DND-41 (cell line): Measurements from ENCODE around the gene KLHL12.

Experiments
- ATAC-seq: fragments of 200-7000 bp; cut with Tn5 transposase; 3 replicates; pipeline ENCODE4 v1.9.1; 2021; ENCODE audit warnings: low read depth; ENCODE audit not compliant: insufficient read depth
- DNase-seq: peaks from one replicate; pipeline ENCODE4 v3.0.0-alpha.2; 2020
- H2AFZ ChIP-seq: 2 replicates; pipeline ENCODE4 v1.6.0; 2012; ENCODE audit warnings: low read depth, low read length
- H3K27ac ChIP-seq: 2 replicates; pipeline ENCODE4 v1.5.1; 2012; ENCODE audit warnings: low read length, inconsistent platforms
- H3K27me3 ChIP-seq: fragments of 200-600 bp; sonication (generic); 2 replicates; pipeline ENCODE4 v1.6.0; 2012; ENCODE audit warnings: low read length, mild to moderate bottlenecking, inconsistent platforms; ENCODE audit not compliant: insufficient read depth, poor library complexity
- H3K36me3 ChIP-seq: 2 replicates; pipeline ENCODE4 v1.5.1; 2012; ENCODE audit warnings: low read length, inconsistent platforms; ENCODE audit not compliant: insufficient read depth
- H3K4me1 ChIP-seq: 2 replicates; pipeline ENCODE4 v1.5.1; 2012; ENCODE audit warnings: mild to moderate bottlenecking, low read length; ENCODE audit not compliant: insufficient read depth
- H3K4me2 ChIP-seq: 2 replicates; pipeline ENCODE4 v1.6.0; 2012; ENCODE audit warnings: mild to moderate bottlenecking, moderate library complexity, low read length, inconsistent platforms; ENCODE audit not compliant: insufficient read depth
- H3K4me3 ChIP-seq, 2 experiments: fragments of 200-600 bp in 1 of 2; shearing (Covaris generic) in 1 of 2; 2 replicates each; pipeline ENCODE4 v1.5.1; 2012 to 2016; ENCODE audit warnings: inconsistent platforms in 2 of 2, low read length in 2 of 2, mild to moderate bottlenecking in 2 of 2, low read depth in 1 of 2, moderate library complexity in 1 of 2
- H3K79me2 ChIP-seq: 2 replicates; pipeline ENCODE4 v1.6.0; 2012; ENCODE audit warnings: low read length, inconsistent platforms; ENCODE audit not compliant: insufficient read depth
- H3K9ac ChIP-seq: 2 replicates; pipeline ENCODE4 v1.6.0; 2012; ENCODE audit warnings: low read depth, mild to moderate bottlenecking, inconsistent platforms, low read length, moderate library complexity
- H3K9me3 ChIP-seq: 2 replicates; pipeline ENCODE4 v1.5.1; 2012; ENCODE audit warnings: low read length, moderate library complexity, mild to moderate bottlenecking, inconsistent platforms; ENCODE audit not compliant: insufficient read depth, severe bottlenecking
- H4K20me1 ChIP-seq: 2 replicates; pipeline ENCODE4 v1.6.0; 2012; ENCODE audit warnings: low read length; ENCODE audit not compliant: insufficient read depth
- EZH2 ChIP-seq: IDR thresholded peaks from 3 replicates; pipeline ENCODE4 v1.6.1; 2012; ENCODE audit warnings: borderline replicate concordance, low read depth, mild to moderate bottlenecking, moderate library complexity, low read length, inconsistent platforms; ENCODE audit not compliant: severe bottlenecking
- TF ChIP-seq, protein P1 (sequence below): IDR thresholded peaks from 2 replicates; pipeline ENCODE4 v1.5.1; 2012; ENCODE audit warnings: borderline replicate concordance, low read length, moderate library complexity, mild to moderate bottlenecking; ENCODE audit not compliant: poor library complexity, severe bottlenecking; ENCODE audit errors: extremely low read depth

Gene KLHL12

DNA sequence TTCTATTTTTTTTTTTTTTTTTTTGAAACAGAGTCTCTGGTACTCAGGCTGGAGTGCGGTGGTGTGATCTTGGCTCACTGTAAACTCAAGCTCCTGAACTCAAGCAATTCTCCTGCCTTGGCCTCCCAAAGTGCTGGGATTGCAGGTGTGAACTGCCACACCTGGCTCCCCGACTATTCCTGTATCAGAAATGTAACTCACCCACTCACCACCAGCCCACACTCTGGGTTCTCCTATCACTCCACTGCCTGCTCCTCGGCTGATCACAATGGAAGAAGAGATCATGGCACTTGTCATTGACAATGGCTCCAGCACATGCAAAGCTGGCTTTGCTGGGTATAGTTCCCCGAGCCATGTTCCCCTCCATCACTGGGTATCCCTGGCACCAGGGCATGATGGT, 54.0 kb downstream of the KLHL12 start:
- Histone ChIP-seq H3K4me1 (no peaks in the 10 kb centered on the region), H4K20me1 (no peaks in the 10 kb centered on the region), H3K9me3 (no peaks in the 10 kb centered on the region), H3K27me3 (no peaks in the 10 kb centered on the region), H3K79me2 (no peaks in the 10 kb centered on the region), H2AFZ (no peak overlapping the region), H3K36me3 (peaks cover 3% of the 10 kb centered on the region; the same call in 1 of the 2 replicates), H3K4me2 (no peak overlapping the region), H3K27ac (no peak overlapping the region), H3K9ac (no peak overlapping the region), H3K4me3 (no peak overlapping the region)
- no peak for ATAC-seq
- TF ChIP-seq EZH2: no peak
- TF ChIP-seq, protein P1, sequence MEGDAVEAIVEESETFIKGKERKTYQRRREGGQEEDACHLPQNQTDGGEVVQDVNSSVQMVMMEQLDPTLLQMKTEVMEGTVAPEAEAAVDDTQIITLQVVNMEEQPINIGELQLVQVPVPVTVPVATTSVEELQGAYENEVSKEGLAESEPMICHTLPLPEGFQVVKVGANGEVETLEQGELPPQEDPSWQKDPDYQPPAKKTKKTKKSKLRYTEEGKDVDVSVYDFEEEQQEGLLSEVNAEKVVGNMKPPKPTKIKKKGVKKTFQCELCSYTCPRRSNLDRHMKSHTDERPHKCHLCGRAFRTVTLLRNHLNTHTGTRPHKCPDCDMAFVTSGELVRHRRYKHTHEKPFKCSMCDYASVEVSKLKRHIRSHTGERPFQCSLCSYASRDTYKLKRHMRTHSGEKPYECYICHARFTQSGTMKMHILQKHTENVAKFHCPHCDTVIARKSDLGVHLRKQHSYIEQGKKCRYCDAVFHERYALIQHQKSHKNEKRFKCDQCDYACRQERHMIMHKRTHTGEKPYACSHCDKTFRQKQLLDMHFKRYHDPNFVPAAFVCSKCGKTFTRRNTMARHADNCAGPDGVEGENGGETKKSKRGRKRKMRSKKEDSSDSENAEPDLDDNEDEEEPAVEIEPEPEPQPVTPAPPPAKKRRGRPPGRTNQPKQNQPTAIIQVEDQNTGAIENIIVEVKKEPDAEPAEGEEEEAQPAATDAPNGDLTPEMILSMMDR: no peak
- no peak for DNase-seq

DNA sequence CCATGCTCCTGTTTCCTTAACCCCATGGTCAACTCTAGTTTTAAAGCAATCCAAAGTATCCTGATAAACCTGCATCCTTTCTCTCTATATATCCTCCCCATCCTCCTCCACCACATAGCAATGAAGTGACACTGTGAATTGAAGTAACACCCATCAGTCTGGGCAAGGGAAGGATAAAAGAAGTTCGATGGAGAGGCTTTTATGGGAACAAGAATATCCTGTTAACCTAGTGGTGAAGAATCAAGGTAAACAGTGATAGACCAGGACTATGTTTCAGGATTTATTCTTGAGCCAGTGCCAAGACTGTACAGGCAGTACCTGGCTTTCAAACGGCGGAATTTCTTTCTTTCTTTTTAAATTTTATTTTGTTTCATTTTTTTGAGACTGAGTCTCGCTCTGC, 55.7 kb downstream of the KLHL12 start:
- no peak overlapping the region for H3K9ac ChIP-seq
- no peaks in the 10 kb centered on the region for H3K79me2 ChIP-seq
- no peaks in the 10 kb centered on the region for H3K4me1 ChIP-seq
- no peak overlapping the region for H3K4me2 ChIP-seq
- no peaks in the 10 kb centered on the region for H3K9me3 ChIP-seq
- no peak for ATAC-seq
- no peak overlapping the region for H2AFZ ChIP-seq
- no peaks in the 10 kb centered on the region for H3K36me3 ChIP-seq
- H4K20me1 ChIP-seq: no peaks in the 10 kb centered on the region
- H3K27ac ChIP-seq: no peak overlapping the region
- H3K27me3 ChIP-seq: no peaks in the 10 kb centered on the region
- DNase-seq: no peak
- no peak for TF ChIP-seq EZH2
- TF ChIP-seq, protein P1: no peak
- no peak overlapping the region for H3K4me3 ChIP-seq

DNA sequence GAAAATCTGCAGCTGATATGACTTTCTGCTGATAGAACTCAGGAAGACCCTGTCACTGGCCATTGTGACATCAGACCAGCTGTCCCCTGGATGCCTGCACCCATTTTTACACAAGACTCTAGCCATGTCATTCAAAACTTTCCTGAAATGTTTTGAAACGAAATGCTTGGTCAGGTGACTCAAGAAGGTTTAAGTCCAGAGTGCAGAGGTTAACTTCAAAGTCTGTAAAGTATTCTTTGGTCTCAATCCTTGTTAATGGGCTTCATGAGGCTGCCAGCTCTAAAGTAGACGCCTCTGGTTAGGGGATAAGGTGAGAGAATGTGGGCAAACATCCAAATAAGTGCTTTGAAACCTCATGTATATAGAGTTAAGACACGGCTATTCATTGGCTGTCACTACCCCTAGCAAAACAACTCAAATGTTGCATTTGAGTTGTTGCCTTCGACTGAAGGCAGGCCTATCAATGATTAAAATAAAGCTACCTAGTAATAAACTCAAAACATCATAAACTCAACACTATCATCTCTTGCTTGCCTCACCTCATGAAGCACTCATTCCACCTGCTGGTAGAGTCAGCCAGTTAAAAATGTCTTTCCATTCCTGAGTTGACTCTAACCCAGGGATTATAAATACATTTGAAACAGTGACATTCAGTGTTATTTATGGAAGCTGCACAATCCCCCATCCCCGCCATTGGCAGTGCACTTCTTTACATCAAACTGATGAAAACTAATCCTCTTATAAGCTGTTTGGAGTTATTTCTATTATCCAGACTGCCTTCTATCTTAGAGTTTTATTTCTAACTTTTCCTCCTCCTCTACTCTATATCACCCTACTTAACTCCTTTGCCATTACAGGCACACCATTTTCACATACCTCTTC, 64.1 kb downstream of the KLHL12 start:
- no peaks in the 10 kb centered on the region for H3K79me2 ChIP-seq
- H3K4me2 ChIP-seq: no peak overlapping the region
- H3K4me3 ChIP-seq: no peak overlapping the region
- H3K4me1 ChIP-seq: no peaks in the 10 kb centered on the region
- TF ChIP-seq, protein P1: no peak
- TF ChIP-seq EZH2: no peak
- DNase-seq (no peak), ATAC-seq (no peak)
- no peaks in the 10 kb centered on the region for H3K36me3 ChIP-seq
- peaks cover 15% of the 10 kb centered on the region for H3K27me3 ChIP-seq
- H4K20me1 ChIP-seq: no peaks in the 10 kb centered on the region
- H3K27ac ChIP-seq: no peak overlapping the region
- no peaks in the 10 kb centered on the region for H3K9me3 ChIP-seq
- no peak overlapping the region for H3K9ac ChIP-seq
- H2AFZ ChIP-seq: no peak overlapping the region
